WTC11 (cell line): ENCODE measurements around the gene ITPR2. TPM values are rescaled to one million over a fixed set of nuclear protein-coding genes. Genes with fewer than 3 reads are reported as not detected.
A peak's percentile ranks its signal among the peaks of the same experiment; 100 is the strongest.

ENCODE experiments used
- ATAC-seq: fragments of 200-7000 bp; cut with Tn5 transposase; 2 replicates; pipeline ENCODE4 v1.10.0; 2021; ENCODE audit warnings: mild to moderate bottlenecking, moderate library complexity
- CTCF ChIA-PET: fragments of 300-600 bp; sonication (Branson Sonifier 250); formaldehyde crosslinking; loops from one replicate; lab custom pipeline; 2021; ENCODE audit warnings: antibody characterized with exemption; lab: Charles Lee
- POLR2A ChIA-PET: fragments of 350-600 bp; sonication (Branson Sonifier 250); formaldehyde crosslinking; loops from one replicate; lab custom pipeline; 2021; ENCODE audit warnings: antibody characterized with exemption; lab: Charles Lee
- DNase-seq: peaks from one replicate; pipeline ENCODE4 v3.0.0; 2021; ENCODE audit warnings: low spot score
- H3K27ac Mint-ChIP-seq: 2 replicates; pipeline ENCODE4 v1.8.0; 2021; ENCODE audit warnings: mixed read lengths
- H3K27me3 Mint-ChIP-seq: 2 replicates; pipeline ENCODE4 v1.8.0; 2021; ENCODE audit warnings: low read depth, mild to moderate bottlenecking, moderate library complexity, mixed read lengths
- H3K36me3 Mint-ChIP-seq: 2 replicates; pipeline ENCODE4 v1.8.0; 2021; ENCODE audit warnings: mixed read lengths
- H3K4me1 Mint-ChIP-seq: 2 replicates; pipeline ENCODE4 v1.8.0; 2022; ENCODE audit warnings: mixed read lengths
- H3K4me3 Mint-ChIP-seq: 2 replicates; pipeline ENCODE4 v1.8.0; 2021; ENCODE audit warnings: mild to moderate bottlenecking, moderate library complexity, mixed read lengths
- H3K9me3 Mint-ChIP-seq: 2 replicates; pipeline ENCODE4 v1.8.0; 2021; ENCODE audit warnings: mixed read lengths
- AFF4 ChIP-seq: sonication (generic); formaldehyde crosslinking; IDR thresholded peaks from 2 replicates; pipeline ENCODE4 v1.8.1; 2023; ENCODE audit warnings: mild to moderate bottlenecking, missing genetic modification reagents, borderline replicate concordance
- ARID4B ChIP-seq: sonication (generic); formaldehyde crosslinking; IDR thresholded peaks from 2 replicates; pipeline ENCODE4 v1.8.0; 2023; ENCODE audit warnings: missing genetic modification reagents, mild to moderate bottlenecking, borderline replicate concordance
- CBFB ChIP-seq: sonication (generic); formaldehyde crosslinking; IDR thresholded peaks from 2 replicates; pipeline ENCODE4 v1.8.1; 2022; ENCODE audit warnings: mild to moderate bottlenecking, low read depth, missing genetic modification reagents
- ERG ChIP-seq: fragments of 250-450 bp; sonication (Bioruptor Pico); IDR thresholded peaks from 2 replicates; pipeline ENCODE4 v1.8.0; 2021; ENCODE audit warnings: mild to moderate bottlenecking
- HMGXB4 ChIP-seq: sonication (generic); formaldehyde crosslinking; IDR thresholded peaks from 2 replicates; pipeline ENCODE4 v1.8.1; 2023; ENCODE audit warnings: mild to moderate bottlenecking, moderate library complexity, missing genetic modification reagents
- MAX ChIP-seq: sonication (generic); formaldehyde crosslinking; IDR thresholded peaks from 2 replicates; pipeline ENCODE4 v1.8.0; 2022; ENCODE audit warnings: mild to moderate bottlenecking, missing genetic modification reagents
- MLX ChIP-seq: sonication (generic); formaldehyde crosslinking; IDR thresholded peaks from 2 replicates; pipeline ENCODE4 v1.8.1; 2023; ENCODE audit warnings: mild to moderate bottlenecking, missing genetic modification reagents, moderate library complexity
- OVOL2 ChIP-seq: fragments of 250-450 bp; sonication (Bioruptor Pico); IDR thresholded peaks from 2 replicates; pipeline ENCODE4 v1.9.0; 2021; ENCODE audit warnings: mild to moderate bottlenecking, borderline replicate concordance
- PRDM15 ChIP-seq: sonication (generic); formaldehyde crosslinking; IDR thresholded peaks from 2 replicates; pipeline ENCODE4 v1.8.0; 2022; ENCODE audit warnings: missing genetic modification reagents
- PREB ChIP-seq: sonication (generic); formaldehyde crosslinking; IDR thresholded peaks from 2 replicates; pipeline ENCODE4 v1.8.1; 2022; ENCODE audit warnings: mild to moderate bottlenecking, missing genetic modification reagents, moderate library complexity, borderline replicate concordance
- TEAD1 ChIP-seq: sonication (generic); formaldehyde crosslinking; IDR thresholded peaks from 2 replicates; pipeline ENCODE4 v1.8.0; 2022; ENCODE audit warnings: mild to moderate bottlenecking, missing genetic modification reagents
- ZNF512 ChIP-seq: sonication (generic); formaldehyde crosslinking; IDR thresholded peaks from 2 replicates; pipeline ENCODE4 v1.8.1; 2022; ENCODE audit warnings: missing genetic modification reagents, borderline replicate concordance
- ZNF671 ChIP-seq: fragments of 250-450 bp; sonication (Bioruptor Pico); IDR thresholded peaks from 2 replicates; pipeline ENCODE4 v1.8.0; 2021; ENCODE audit warnings: mild to moderate bottlenecking
- ZSCAN18 ChIP-seq: fragments of 250-450 bp; sonication (Bioruptor Pico); IDR thresholded peaks from 2 replicates; pipeline ENCODE4 v2.1.2; 2022; ENCODE audit warnings: mild to moderate bottlenecking, moderate library complexity
- total RNA-seq: library from RNA; stranded (reverse); gene quantifications from 3 replicates; pipeline ENCODE4 v1.2.3, GENCODE V29; 2021

The ITPR2 gene
- total RNA-seq, 1 experiment from 2014 or later: 50.7 TPM

- TF ChIP-seq PRDM15 (CRISPR knock-in tag): no peak
- TF ChIP-seq OVOL2: no peak
- TF ChIP-seq ZNF671 (CRISPR knock-in tag): no peak
Observed at GRCh38 chr12:26713885-26714383, 119.1 kb downstream of the ITPR2 start (continued).

- ATAC-seq (peak; percentile 81), DNase-seq (peak; percentile 13)
- ChIA-PET CTCF (interaction anchor here (1.1 kb wide), 1 partner anchor 173 kb away, joined by 3 read pairs; no protein-coding TSS in a partner anchor), POLR2A (no interaction called here)
- no peak overlapping the region for H3K27ac Mint-ChIP-seq
- peaks cover 28% of the 10 kb centered on the region for H3K4me1 Mint-ChIP-seq
- H3K27me3 Mint-ChIP-seq: no peaks in the 10 kb centered on the region
- no peak overlapping the region for H3K4me3 Mint-ChIP-seq
- peaks cover 6% of the 10 kb centered on the region for H3K9me3 Mint-ChIP-seq
- peaks cover 25% of the 10 kb centered on the region for H3K36me3 Mint-ChIP-seq
- TF ChIP-seq PREB (CRISPR knock-in tag): no peak
- TF ChIP-seq HMGXB4 (CRISPR knock-in tag): no peak
- TF ChIP-seq ZSCAN18 (CRISPR knock-in tag): no peak
- TF ChIP-seq MAX (CRISPR knock-in tag): no peak
- no peak for TF ChIP-seq ERG (CRISPR knock-in tag)
- no peak for TF ChIP-seq ZNF512 (CRISPR knock-in tag)
- TF ChIP-seq ARID4B (CRISPR knock-in tag): no peak
- no peak for TF ChIP-seq MLX (CRISPR knock-in tag)
- no peak for TF ChIP-seq CBFB (CRISPR knock-in tag)
- TF ChIP-seq AFF4 (CRISPR knock-in tag): no peak
- TF ChIP-seq TEAD1 (CRISPR knock-in tag): no peak
Observed at GRCh38 chr12:26712892-26713291, 120.1 kb downstream of the ITPR2 start.
